Natural killer cell (primary cell): ENCODE results near the gene PZP. TPM values are rescaled to one million over a fixed set of nuclear protein-coding genes. Genes with fewer than 3 reads are reported as not detected.

ENCODE experiments used
- ATAC-seq, 3 donors: fragments of 150-1000 bp in 2 of 3; fragments of 200-7000 bp in 1 of 3; cut with Tn5 transposase; 1 replicate in 1 of 3; 2 replicates in 2 of 3; pipeline ENCODE4 v1.10.0; 2021; ENCODE audit warnings: mild to moderate bottlenecking in 2 of 3, moderate library complexity in 2 of 3
- DNase-seq, 2 donors: peaks; one replicate each; pipeline versions ENCODE4 v3.0.0 to v3.0.0-alpha.2; 2013 to 2021; ENCODE audit warnings: mixed read lengths in 1 of 2
- H3K27ac ChIP-seq: one replicate; pipeline ENCODE4 v1.5.1; 2013; ENCODE audit warnings: mild to moderate bottlenecking, low read length
- H3K27me3 ChIP-seq: one replicate; pipeline ENCODE4 v1.6.1; 2013; ENCODE audit warnings: low read length; ENCODE audit not compliant: control insufficient read depth, insufficient read depth
- H3K36me3 ChIP-seq: one replicate; pipeline ENCODE4 v1.6.1; 2013; ENCODE audit warnings: low read length; ENCODE audit not compliant: control insufficient read depth, insufficient read depth
- H3K4me1 ChIP-seq: one replicate; pipeline ENCODE4 v1.6.1; 2013; ENCODE audit warnings: low read length; ENCODE audit not compliant: control insufficient read depth, insufficient read depth
- H3K4me3 ChIP-seq: one replicate; pipeline ENCODE4 v1.5.1; 2013; ENCODE audit warnings: low read length
- H3K9me3 ChIP-seq: one replicate; pipeline ENCODE4 v1.6.1; 2013; ENCODE audit warnings: low read length; ENCODE audit not compliant: control insufficient read depth, insufficient read depth
- H3K27ac Mint-ChIP-seq, 2 donors: one replicate each; pipeline ENCODE4 v1.8.0; 2022; ENCODE audit warnings: mild to moderate bottlenecking in 2 of 2, mixed read lengths in 2 of 2, moderate library complexity in 1 of 2
- H3K27me3 Mint-ChIP-seq, 2 donors: one replicate each; pipeline ENCODE4 v1.8.0; 2022; ENCODE audit warnings: low read depth in 2 of 2, mixed read lengths in 2 of 2
- H3K36me3 Mint-ChIP-seq: one replicate; pipeline ENCODE4 v1.8.0; 2022; ENCODE audit warnings: mixed read lengths
- H3K4me1 Mint-ChIP-seq, 2 donors: one replicate each; pipeline ENCODE4 v1.8.0; 2022; ENCODE audit warnings: mixed read lengths in 2 of 2
- H3K4me3 Mint-ChIP-seq: one replicate; pipeline ENCODE4 v1.8.0; 2022; ENCODE audit warnings: mild to moderate bottlenecking, moderate library complexity, mixed read lengths
- H3K9me3 Mint-ChIP-seq, 2 donors: one replicate each; pipeline ENCODE4 v1.8.0; 2022; ENCODE audit warnings: mixed read lengths in 2 of 2
- WGBS: methylation state at CpG from one replicate; pipeline ENCODE4 v1.1.7; 2013; ENCODE audit warnings: missing lambda C conversion rate; ENCODE audit not compliant: insufficient coverage; 5-methylcytosine and 5-hydroxymethylcytosine counted together
- intact Hi-C: fragments of 100-400 bp; cut with micrococcal nuclease; formaldehyde crosslinking; loops from one replicate; pipeline ENCODE4 v1.14.2; 2022
- total RNA-seq, 4 donors: library from RNA; stranded (reverse); fragments of 120-200 nt in 1 of 4; gene quantifications; one replicate each; pipeline versions ENCODE4 v1.2.3 to v1.2.4, GENCODE V29; 2013 to 2022
- TF ChIP-seq, protein P1 (sequence below): fragments of 200-600 bp; IDR thresholded peaks from one replicate; pipeline ENCODE4 v1.8.0; 2022; ENCODE audit warnings: antibody characterized with exemption

Gene PZP
- total RNA-seq, 3 donors from 2014 or later (not counting 1 experiment from before 2014, with no cell fraction given), result not detected

DNA sequence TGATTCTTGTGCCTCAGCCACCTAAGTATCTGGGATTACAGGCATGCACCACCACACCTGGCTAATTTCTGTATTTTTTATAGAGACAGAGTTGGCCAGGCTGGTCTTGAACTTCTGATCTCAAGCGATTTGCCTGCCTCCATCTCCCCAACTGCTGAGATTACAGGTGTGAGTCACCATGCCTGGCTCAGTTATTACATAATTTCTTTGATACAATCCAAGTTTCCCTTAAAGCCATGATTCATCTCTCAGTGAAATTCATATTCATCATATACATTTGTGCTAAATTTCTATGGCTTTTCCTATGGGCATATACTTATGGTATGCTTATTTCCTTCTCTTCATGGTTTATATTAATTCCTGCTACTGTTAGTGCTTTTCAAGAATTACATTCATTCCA lies 29.1 kb upstream of the PZP start:
- peaks cover 0 to 4% of the 10 kb centered on the region in 2 donors for H3K27me3 Mint-ChIP-seq
- no peak for ATAC-seq
- no peak overlapping the region for H3K4me3 ChIP-seq
- peaks cover 10% of the 10 kb centered on the region for H3K36me3 ChIP-seq
- no peak for DNase-seq
- no peaks in the 10 kb centered on the region for H3K27me3 ChIP-seq
- intact Hi-C loops, result no loop called here
- no peak overlapping the region for H3K4me3 Mint-ChIP-seq
- H3K4me1 ChIP-seq, result no peaks in the 10 kb centered on the region
- H3K9me3 Mint-ChIP-seq, result no peaks in the 10 kb centered on the region
- TF ChIP-seq, protein P1, sequence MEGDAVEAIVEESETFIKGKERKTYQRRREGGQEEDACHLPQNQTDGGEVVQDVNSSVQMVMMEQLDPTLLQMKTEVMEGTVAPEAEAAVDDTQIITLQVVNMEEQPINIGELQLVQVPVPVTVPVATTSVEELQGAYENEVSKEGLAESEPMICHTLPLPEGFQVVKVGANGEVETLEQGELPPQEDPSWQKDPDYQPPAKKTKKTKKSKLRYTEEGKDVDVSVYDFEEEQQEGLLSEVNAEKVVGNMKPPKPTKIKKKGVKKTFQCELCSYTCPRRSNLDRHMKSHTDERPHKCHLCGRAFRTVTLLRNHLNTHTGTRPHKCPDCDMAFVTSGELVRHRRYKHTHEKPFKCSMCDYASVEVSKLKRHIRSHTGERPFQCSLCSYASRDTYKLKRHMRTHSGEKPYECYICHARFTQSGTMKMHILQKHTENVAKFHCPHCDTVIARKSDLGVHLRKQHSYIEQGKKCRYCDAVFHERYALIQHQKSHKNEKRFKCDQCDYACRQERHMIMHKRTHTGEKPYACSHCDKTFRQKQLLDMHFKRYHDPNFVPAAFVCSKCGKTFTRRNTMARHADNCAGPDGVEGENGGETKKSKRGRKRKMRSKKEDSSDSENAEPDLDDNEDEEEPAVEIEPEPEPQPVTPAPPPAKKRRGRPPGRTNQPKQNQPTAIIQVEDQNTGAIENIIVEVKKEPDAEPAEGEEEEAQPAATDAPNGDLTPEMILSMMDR, result no peak
- H3K4me1 Mint-ChIP-seq, result peaks cover 6 to 7% of the 10 kb centered on the region in 2 donors
- H3K27ac ChIP-seq, result no peak overlapping the region
- H3K36me3 Mint-ChIP-seq, result no peaks in the 10 kb centered on the region
- H3K27ac Mint-ChIP-seq, result no peak overlapping the region
- WGBS, result 96% methylated on average over 1 of the region's 1 CpG
- no peaks in the 10 kb centered on the region for H3K9me3 ChIP-seq

DNA sequence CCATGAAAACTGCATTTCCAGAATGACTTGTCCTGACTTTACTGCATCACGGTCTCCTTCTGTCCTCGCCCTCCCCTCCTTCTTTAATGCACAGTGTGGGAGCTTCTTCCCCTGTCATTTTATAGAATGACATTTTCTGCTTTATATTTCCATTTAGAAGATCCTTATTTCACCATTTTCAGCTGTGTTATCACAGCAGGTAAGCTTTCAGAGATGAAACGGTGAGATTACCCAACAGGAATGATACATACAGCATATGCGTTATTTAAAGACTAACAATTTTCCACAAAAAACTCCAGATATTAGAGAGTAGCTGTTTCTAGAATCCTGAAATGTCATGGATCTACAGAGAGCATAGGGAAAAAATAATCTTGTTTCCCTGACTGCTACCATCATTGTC lies 27.3 kb upstream of the PZP start:
- Mint-ChIP-seq H3K36me3 (no peaks in the 10 kb centered on the region), H3K4me3 (no peak overlapping the region), H3K27ac (no peak overlapping the region), H3K27me3 (peaks cover 0 to 4% of the 10 kb centered on the region in 2 donors), H3K9me3 (no peaks in the 10 kb centered on the region), H3K4me1 (peaks cover 6 to 7% of the 10 kb centered on the region in 2 donors)
- no peak for ATAC-seq
- H3K27ac ChIP-seq, result no peak overlapping the region
- intact Hi-C loops, result no loop called here
- no peaks in the 10 kb centered on the region for H3K9me3 ChIP-seq
- H3K36me3 ChIP-seq, result peaks cover 10% of the 10 kb centered on the region
- H3K27me3 ChIP-seq, result no peaks in the 10 kb centered on the region
- WGBS, result 94% methylated on average over 3 of the region's 4 CpGs
- H3K4me1 ChIP-seq, result no peaks in the 10 kb centered on the region
- DNase-seq, result no peak
- TF ChIP-seq, protein P1, result no peak
- no peak overlapping the region for H3K4me3 ChIP-seq

DNA sequence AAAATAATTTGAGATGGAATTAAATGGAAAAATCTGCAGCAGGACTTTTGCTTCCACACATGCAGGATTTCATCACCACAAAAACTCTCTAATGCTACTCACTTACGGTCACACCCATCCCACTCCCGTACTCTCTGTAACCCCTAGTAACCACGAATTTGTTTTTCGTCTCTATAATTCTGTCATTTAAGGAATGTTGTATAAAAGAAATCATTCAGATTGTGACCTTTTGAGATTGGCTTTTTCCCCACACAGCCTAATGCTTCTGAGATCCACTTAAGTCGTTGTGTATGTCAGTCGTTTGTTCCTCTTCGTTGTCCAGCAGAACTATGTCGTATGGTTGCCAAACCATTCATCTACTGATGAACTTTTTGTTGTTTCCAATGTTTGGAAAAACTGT lies 19.8 kb upstream of the PZP start:
- Histone ChIP-seq H3K9me3 (no peaks in the 10 kb centered on the region), H3K27ac (no peak overlapping the region), H3K36me3 (no peaks in the 10 kb centered on the region), H3K4me1 (no peaks in the 10 kb centered on the region), H3K27me3 (no peaks in the 10 kb centered on the region), H3K4me3 (no peak overlapping the region)
- no peak for ATAC-seq
- H3K4me1 Mint-ChIP-seq, result peaks cover 0 to 7% of the 10 kb centered on the region in 2 donors
- no peak overlapping the region for H3K4me3 Mint-ChIP-seq
- no peaks in the 10 kb centered on the region for H3K36me3 Mint-ChIP-seq
- H3K9me3 Mint-ChIP-seq, result peaks cover 0 to 4% of the 10 kb centered on the region in 2 donors
- no peak overlapping the region for H3K27ac Mint-ChIP-seq
- H3K27me3 Mint-ChIP-seq, result no peaks in the 10 kb centered on the region
- intact Hi-C loops, result no loop called here
- no peak for DNase-seq
- 84% methylated on average over 5 of the region's 8 CpGs for WGBS
- TF ChIP-seq, protein P1, result no peak

DNA sequence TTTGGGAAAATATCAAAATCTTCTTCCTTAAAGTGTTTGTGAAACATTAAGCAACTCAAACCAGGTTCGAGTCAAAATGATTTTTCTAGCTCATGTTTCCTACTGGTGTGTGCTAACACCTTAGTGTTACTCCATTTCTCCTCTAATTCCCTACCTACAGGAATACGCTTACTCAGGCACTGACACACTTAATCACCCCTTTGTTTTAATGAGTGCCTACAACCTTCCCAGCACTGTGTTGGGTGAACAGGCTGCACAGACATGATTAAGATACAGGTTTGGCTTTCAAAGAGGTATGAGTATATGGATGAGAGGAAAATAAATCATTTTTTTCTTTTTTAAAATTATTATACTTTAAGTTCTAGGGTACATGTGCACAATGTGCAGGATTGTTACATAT lies 15.6 kb upstream of the PZP start:
- intact Hi-C loops, result no loop called here
- Histone ChIP-seq H3K4me3 (no peak overlapping the region), H3K4me1 (no peaks in the 10 kb centered on the region), H3K9me3 (no peaks in the 10 kb centered on the region), H3K36me3 (no peaks in the 10 kb centered on the region), H3K27ac (no peak overlapping the region), H3K27me3 (no peaks in the 10 kb centered on the region)
- no peak for DNase-seq
- H3K36me3 Mint-ChIP-seq, result no peaks in the 10 kb centered on the region
- no peak for ATAC-seq
- H3K27me3 Mint-ChIP-seq, result no peaks in the 10 kb centered on the region
- TF ChIP-seq, protein P1, result no peak
- H3K4me1 Mint-ChIP-seq, result peaks cover 0 to 7% of the 10 kb centered on the region in 2 donors
- H3K9me3 Mint-ChIP-seq, result peaks cover 0 to 4% of the 10 kb centered on the region in 2 donors
- H3K4me3 Mint-ChIP-seq, result no peak overlapping the region
- 100% methylated on average over 2 of the region's 2 CpGs for WGBS
- H3K27ac Mint-ChIP-seq, result no peak overlapping the region
